MM.1S (cell line): ENCODE data around the gene MLLT10.

ENCODE experiments used
- DNase-seq: peaks from one replicate; pipeline ENCODE4 v3.0.0-alpha.2; 2015
- H2AFZ ChIP-seq: fragments of 300-600 bp; sonication (generic); 2 replicates; pipeline ENCODE4 v1.6.0; 2016; ENCODE audit warnings: antibody characterized with exemption, low read length
- H3F3A ChIP-seq: fragments of 300-600 bp; sonication (generic); 2 replicates; pipeline ENCODE4 v1.6.1; 2016; ENCODE audit warnings: mild to moderate bottlenecking, antibody characterized with exemption, low read length, moderate library complexity, mixed read lengths; ENCODE audit not compliant: insufficient read depth
- H3K27ac ChIP-seq: fragments of 300-600 bp; sonication (generic); 2 replicates; pipeline ENCODE4 v1.5.1; 2016; ENCODE audit warnings: mild to moderate bottlenecking, low read length
- H3K27me3 ChIP-seq: fragments of 300-600 bp; sonication (generic); replicated peaks from 2 replicates; pipeline ENCODE4 v1.6.0; 2016; ENCODE audit warnings: low read length; ENCODE audit not compliant: insufficient read depth
- H3K36me3 ChIP-seq: fragments of 300-600 bp; sonication (generic); replicated peaks from 2 replicates; pipeline ENCODE4 v1.6.1; 2016; ENCODE audit warnings: mild to moderate bottlenecking, low read length, mixed read lengths; ENCODE audit not compliant: insufficient read depth
- H3K4me1 ChIP-seq: fragments of 300-600 bp; sonication (generic); 2 replicates; pipeline ENCODE4 v1.6.1; 2016; ENCODE audit warnings: low read length, mixed read lengths
- H3K4me2 ChIP-seq: fragments of 300-600 bp; sonication (generic); 2 replicates; pipeline ENCODE4 v1.6.0; 2016; ENCODE audit warnings: low read depth, low read length
- H3K4me3 ChIP-seq: fragments of 300-600 bp; sonication (generic); 2 replicates; pipeline ENCODE4 v1.5.1; 2016; ENCODE audit warnings: low read length, mixed read lengths
- H3K79me2 ChIP-seq: fragments of 300-600 bp; sonication (generic); 2 replicates; pipeline ENCODE4 v1.6.1; 2016; ENCODE audit warnings: mixed run types, low read length, mixed read lengths
- H3K9ac ChIP-seq: fragments of 300-600 bp; sonication (generic); 2 replicates; pipeline ENCODE4 v1.6.1; 2016; ENCODE audit warnings: low read length, mixed read lengths
- H3K9me2 ChIP-seq: fragments of 300-600 bp; sonication (generic); replicated peaks from 2 replicates; pipeline ENCODE4 v1.6.1; 2016; ENCODE audit warnings: mild to moderate bottlenecking, low read length, mixed read lengths; ENCODE audit not compliant: insufficient read depth
- H3K9me3 ChIP-seq: fragments of 300-600 bp; sonication (generic); replicated peaks from 2 replicates; pipeline ENCODE4 v1.6.1; 2016; ENCODE audit warnings: mild to moderate bottlenecking, low read length, mixed read lengths; ENCODE audit not compliant: insufficient read depth
- H4K20me1 ChIP-seq: fragments of 300-600 bp; sonication (generic); 2 replicates; pipeline ENCODE4 v1.6.1; 2016; ENCODE audit warnings: mild to moderate bottlenecking, low read length, moderate library complexity, mixed read lengths; ENCODE audit not compliant: insufficient read depth
- EZH2 ChIP-seq: fragments of 300-600 bp; sonication (generic); optimal IDR thresholded peaks from 2 replicates; pipeline ENCODE3; 2017; ENCODE audit warnings: low read depth, mild to moderate bottlenecking, antibody characterized with exemption, low read length, mixed read lengths
- EZH2phosphoT487 ChIP-seq: fragments of 300-600 bp; sonication (generic); IDR thresholded peaks from 2 replicates; pipeline ENCODE4 v1.6.1; 2018; ENCODE audit warnings: antibody characterized with exemption, low read length
- TF ChIP-seq, protein P1 (sequence below): fragments of 300-600 bp; sonication (generic); IDR thresholded peaks from 2 replicates; pipeline ENCODE4 v1.5.1; 2016; ENCODE audit warnings: antibody characterized with exemption, low read length, mixed read lengths

The MLLT10 gene

DNA sequence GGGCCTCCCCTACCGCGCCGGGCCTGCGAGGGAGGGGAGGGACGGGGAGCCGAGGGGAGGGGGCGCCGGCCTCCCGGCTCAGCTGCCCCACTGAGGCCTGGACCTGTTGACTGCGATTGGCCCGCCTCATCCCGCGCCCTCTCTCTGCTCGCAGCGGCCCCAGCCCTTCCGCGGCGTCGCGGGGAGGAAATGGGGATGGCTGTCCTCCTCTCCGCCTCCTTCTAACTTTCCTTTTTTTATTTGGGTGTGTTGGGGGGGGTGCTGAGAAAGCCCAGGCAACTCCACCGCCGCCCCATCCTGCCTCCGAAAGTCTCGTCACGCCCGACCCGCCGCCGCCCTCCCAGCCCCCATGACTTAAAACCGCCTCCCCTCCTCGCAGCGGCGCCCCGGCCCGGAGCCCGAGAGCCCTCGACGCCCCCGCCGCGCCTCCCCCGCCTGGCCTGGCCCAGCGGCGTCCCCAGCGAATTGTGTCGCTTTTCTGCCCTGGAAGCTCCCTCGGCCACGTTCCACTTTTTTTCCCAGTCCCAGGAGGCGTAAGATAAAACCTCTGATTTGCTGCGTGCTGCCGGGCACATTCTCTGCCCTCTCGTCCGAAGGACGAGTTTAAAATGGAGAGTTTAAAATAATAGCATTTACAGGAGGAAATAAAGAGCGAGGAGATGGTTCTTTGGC lies 7.7 kb upstream of the MLLT10 start:
- no peaks in the 10 kb centered on the region for H3K36me3 ChIP-seq
- no peaks in the 10 kb centered on the region for H3K9me3 ChIP-seq
- H4K20me1 ChIP-seq = no peaks in the 10 kb centered on the region
- H3K4me2 ChIP-seq = peak overlapping the region; percentile 92
- H2AFZ ChIP-seq = peak overlapping the region; percentile 82
- no peaks in the 10 kb centered on the region for H3K9me2 ChIP-seq
- peaks cover 8% of the 10 kb centered on the region; the same call in 1 of the 2 replicates for H3K4me1 ChIP-seq
- peak overlapping the region; percentile 63 for H3K4me3 ChIP-seq
- no peaks in the 10 kb centered on the region for H3K79me2 ChIP-seq
- peaks cover 28% of the 10 kb centered on the region for H3K27me3 ChIP-seq
- peak overlapping the region; percentile 56; the same call in 1 of the 2 replicates for H3K27ac ChIP-seq
- peaks cover 26% of the 10 kb centered on the region for H3F3A ChIP-seq
- no peak for TF ChIP-seq EZH2
- peak; percentile 51 for DNase-seq
- peak overlapping the region; percentile 62 for H3K9ac ChIP-seq

DNA sequence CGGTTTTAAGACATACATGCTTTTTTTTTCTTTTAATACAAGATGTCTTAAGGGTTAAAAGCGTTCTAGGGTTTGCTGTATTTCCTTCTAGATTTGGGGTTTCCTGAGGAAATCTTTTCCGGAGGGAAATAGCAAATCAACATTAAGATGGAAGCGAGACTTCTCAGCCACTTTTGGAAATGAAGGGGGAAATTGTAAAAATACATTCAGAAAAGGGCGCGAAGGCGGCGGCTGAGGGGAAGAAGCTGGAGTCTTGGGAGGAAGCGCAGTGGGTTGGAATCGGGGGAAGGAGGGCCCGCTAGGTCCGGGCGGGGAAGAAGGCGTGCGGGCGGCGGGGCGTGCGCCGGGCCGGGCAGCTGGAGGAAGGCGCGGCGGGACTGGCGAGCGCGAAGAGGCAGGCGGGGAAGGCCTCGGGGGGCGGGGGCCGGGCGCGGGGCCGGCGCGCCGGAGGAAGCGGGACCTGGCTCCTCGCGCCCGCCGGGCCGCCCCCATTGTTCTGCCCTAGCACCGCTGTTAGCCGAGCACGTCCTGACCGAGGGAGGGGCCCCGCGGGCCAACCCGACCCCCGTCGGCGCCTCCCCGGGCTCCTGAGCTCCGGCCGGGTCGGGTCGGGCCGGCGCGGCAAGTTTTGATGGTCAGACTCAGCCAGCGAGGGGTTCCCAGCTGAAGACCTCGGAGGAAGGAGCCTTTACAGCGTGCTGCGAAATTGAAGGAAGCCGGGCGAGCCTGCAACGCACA lies 7.0 kb upstream of the MLLT10 start:
- H3K9me2 ChIP-seq = no peaks in the 10 kb centered on the region
- no peak for TF ChIP-seq EZH2phosphoT487
- TF ChIP-seq, protein P1, sequence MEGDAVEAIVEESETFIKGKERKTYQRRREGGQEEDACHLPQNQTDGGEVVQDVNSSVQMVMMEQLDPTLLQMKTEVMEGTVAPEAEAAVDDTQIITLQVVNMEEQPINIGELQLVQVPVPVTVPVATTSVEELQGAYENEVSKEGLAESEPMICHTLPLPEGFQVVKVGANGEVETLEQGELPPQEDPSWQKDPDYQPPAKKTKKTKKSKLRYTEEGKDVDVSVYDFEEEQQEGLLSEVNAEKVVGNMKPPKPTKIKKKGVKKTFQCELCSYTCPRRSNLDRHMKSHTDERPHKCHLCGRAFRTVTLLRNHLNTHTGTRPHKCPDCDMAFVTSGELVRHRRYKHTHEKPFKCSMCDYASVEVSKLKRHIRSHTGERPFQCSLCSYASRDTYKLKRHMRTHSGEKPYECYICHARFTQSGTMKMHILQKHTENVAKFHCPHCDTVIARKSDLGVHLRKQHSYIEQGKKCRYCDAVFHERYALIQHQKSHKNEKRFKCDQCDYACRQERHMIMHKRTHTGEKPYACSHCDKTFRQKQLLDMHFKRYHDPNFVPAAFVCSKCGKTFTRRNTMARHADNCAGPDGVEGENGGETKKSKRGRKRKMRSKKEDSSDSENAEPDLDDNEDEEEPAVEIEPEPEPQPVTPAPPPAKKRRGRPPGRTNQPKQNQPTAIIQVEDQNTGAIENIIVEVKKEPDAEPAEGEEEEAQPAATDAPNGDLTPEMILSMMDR = no peak
- TF ChIP-seq EZH2 = no peak
- peak overlapping the region; percentile 56; the same call in 1 of the 2 replicates for H3K27ac ChIP-seq
- DNase-seq = peak; percentile 51
- no peaks in the 10 kb centered on the region for H3K9me3 ChIP-seq
- H4K20me1 ChIP-seq = no peaks in the 10 kb centered on the region
- H3K79me2 ChIP-seq = no peaks in the 10 kb centered on the region
- peaks cover 8% of the 10 kb centered on the region; the same call in 1 of the 2 replicates for H3K4me1 ChIP-seq
- peak overlapping the region; percentile 63 for H3K4me3 ChIP-seq
- peak overlapping the region; percentile 82 for H2AFZ ChIP-seq
- peaks cover 26% of the 10 kb centered on the region for H3F3A ChIP-seq
- H3K27me3 ChIP-seq = peaks cover 28% of the 10 kb centered on the region
- H3K36me3 ChIP-seq = no peaks in the 10 kb centered on the region
- peak overlapping the region; percentile 92 for H3K4me2 ChIP-seq
- peak overlapping the region; percentile 62 for H3K9ac ChIP-seq

DNA sequence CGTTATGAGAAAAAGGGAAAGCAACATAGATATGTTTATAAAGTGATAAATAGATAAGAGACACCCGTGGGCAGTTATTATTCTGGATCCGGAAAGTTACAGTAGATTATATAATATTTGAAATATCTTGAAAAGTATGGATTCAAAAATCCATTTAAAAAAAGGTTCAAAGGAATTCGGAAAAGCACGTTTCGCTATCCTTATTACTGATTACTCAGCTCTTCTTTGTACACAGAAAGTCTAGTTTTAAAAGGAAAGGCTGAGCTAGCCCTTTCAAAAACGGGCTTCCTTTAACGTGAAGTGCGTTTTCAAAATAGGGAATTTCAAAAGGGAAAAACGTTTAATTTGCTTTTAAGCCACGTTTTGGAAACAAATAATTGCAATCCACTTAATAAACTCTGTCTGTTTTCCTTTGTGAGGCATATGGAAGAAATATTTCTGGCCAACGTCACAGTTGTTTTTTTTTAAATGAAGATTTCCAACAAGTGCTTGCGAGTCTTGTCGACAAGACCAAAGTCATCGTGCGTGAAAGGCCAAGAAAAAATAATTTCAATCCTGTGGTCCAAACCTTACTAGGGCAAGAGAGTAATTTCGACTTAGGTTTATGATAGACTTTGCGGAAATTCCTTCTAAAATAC lies 6.3 kb upstream of the MLLT10 start:
- Histone ChIP-seq H3K9ac (peak overlapping the region; percentile 54), H3K4me2 (peak overlapping the region; percentile 79), H2AFZ (peak overlapping the region; percentile 80; the same call in 1 of the 2 replicates), H3K4me3 (peak overlapping the region; percentile 63), H4K20me1 (no peaks in the 10 kb centered on the region), H3F3A (peaks cover 26% of the 10 kb centered on the region), H3K4me1 (peaks cover 8% of the 10 kb centered on the region; the same call in 1 of the 2 replicates), H3K79me2 (no peaks in the 10 kb centered on the region), H3K9me3 (no peaks in the 10 kb centered on the region), H3K9me2 (no peaks in the 10 kb centered on the region), H3K27ac (peak overlapping the region; percentile 45; the same call in 1 of the 2 replicates), H3K27me3 (peaks cover 28% of the 10 kb centered on the region), H3K36me3 (no peaks in the 10 kb centered on the region)
- no peak for TF ChIP-seq EZH2phosphoT487
- no peak for TF ChIP-seq EZH2
- TF ChIP-seq, protein P1 = no peak
- no peak for DNase-seq
